SJSA1 (cell line): ENCODE data around the gene EHBP1. TPM values are rescaled to one million over a fixed set of nuclear protein-coding genes. Genes with fewer than 3 reads are reported as not detected.
"Not testable (repeated sequence)": the region's sequence is repeated elsewhere in the genome, so short reads cannot be mapped to it uniquely, and the experiment has no call there.

Experiments
- DNase-seq, 2 experiments: peaks; one replicate each; pipeline ENCODE4 v3.0.0-alpha.2; 2015 to 2020; ENCODE audit warnings: low spot score in 2 of 2, low read depth in 1 of 2
- H3K27ac ChIP-seq: fragments of 250-450 bp; sonication (Bioruptor Pico); 2 replicates; pipeline ENCODE4 v1.5.1; 2020; ENCODE audit warnings: mild to moderate bottlenecking, moderate library complexity
- H3K27me3 ChIP-seq: fragments of 250-450 bp; sonication (Bioruptor Pico); replicated peaks from 2 replicates; pipeline ENCODE4 v1.5.1; 2020; ENCODE audit warnings: mild to moderate bottlenecking, moderate library complexity
- H3K36me3 ChIP-seq: fragments of 250-450 bp; sonication (Bioruptor Pico); 2 replicates; pipeline ENCODE4 v1.5.1; 2020; ENCODE audit warnings: mild to moderate bottlenecking
- H3K4me1 ChIP-seq: fragments of 250-450 bp; sonication (Bioruptor Pico); replicated peaks from 2 replicates; pipeline ENCODE4 v1.6.1; 2021; ENCODE audit warnings: mild to moderate bottlenecking
- H3K4me3 ChIP-seq: fragments of 250-450 bp; sonication (Bioruptor Pico); 2 replicates; pipeline ENCODE4 v1.5.1; 2020; ENCODE audit warnings: mild to moderate bottlenecking
- H3K9me3 ChIP-seq: fragments of 250-450 bp; sonication (Bioruptor Pico); replicated peaks from 2 replicates; pipeline ENCODE4 v1.5.1; 2020; ENCODE audit warnings: mild to moderate bottlenecking
- total RNA-seq: library from RNA; depleted of rRNA; stranded (reverse); fragments of >200 nt; shearing (Covaris generic); gene quantifications from 2 replicates; pipeline ENCODE4 v1.2.3, GENCODE V29; 2014

Gene EHBP1
- total RNA-seq, 1 experiment from 2014 or later = 60.1 TPM

DNA sequence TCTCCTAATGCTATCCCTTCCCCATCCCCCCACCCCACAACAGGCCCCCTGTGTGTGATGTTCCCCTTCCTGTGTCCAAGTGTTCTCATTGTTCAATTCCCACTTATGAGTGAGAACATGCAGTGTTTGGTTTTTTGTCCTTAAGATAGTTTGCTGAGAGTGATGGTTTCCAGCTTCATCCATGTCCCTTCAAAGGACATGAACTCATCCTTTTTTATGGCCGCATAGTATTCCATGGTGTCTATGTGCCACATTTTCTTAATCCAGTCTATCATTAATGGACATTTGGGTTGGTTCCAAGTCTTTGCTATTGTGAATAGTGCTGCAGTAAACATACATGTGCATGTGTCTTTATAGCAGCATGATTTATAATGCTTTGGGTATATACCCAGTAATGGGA, 43.6 kb downstream of the EHBP1 start:
- H3K36me3 ChIP-seq, H3K4me3 ChIP-seq, DNase-seq, H3K27ac ChIP-seq, H3K4me1 ChIP-seq, H3K9me3 ChIP-seq, H3K27me3 ChIP-seq: not testable (repeated sequence)

- Histone ChIP-seq H3K36me3 (peaks cover 4% of the 10 kb centered on the region; the same call in 1 of the 2 replicates), H3K27me3 (no peaks in the 10 kb centered on the region), H3K9me3 (no peaks in the 10 kb centered on the region), H3K27ac (no peak overlapping the region), H3K4me1 (no peaks in the 10 kb centered on the region), H3K4me3 (no peak overlapping the region)
- DNase-seq = no peak
Observed at GRCh38 chr2:62757029-62757428, 51.5 kb downstream of the EHBP1 start.

DNA sequence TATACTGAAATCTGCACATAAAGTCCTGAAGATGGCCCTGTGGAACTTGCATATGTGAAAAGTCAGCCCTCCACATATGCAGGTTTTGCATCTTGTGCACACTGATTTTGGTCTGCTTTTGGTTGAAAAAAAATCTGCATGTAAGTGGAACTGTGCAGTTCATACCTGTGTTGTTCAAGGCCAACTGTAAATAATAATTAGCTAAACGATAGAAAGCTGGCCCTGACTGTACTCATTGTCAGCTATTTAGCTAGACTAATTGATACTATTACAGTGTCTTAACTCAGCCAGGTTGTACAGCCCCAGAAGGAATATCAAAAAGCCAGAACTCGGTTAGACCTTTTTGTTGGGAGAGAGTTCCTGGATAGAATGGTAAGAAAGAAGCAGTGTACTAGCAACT, 54.5 kb downstream of the EHBP1 start:
- Histone ChIP-seq H3K4me1 (no peaks in the 10 kb centered on the region), H3K4me3 (no peak overlapping the region), H3K9me3 (no peaks in the 10 kb centered on the region), H3K27ac (no peak overlapping the region), H3K36me3 (peaks cover 4% of the 10 kb centered on the region; the same call in 1 of the 2 replicates), H3K27me3 (no peaks in the 10 kb centered on the region)
- no peak for DNase-seq

DNA sequence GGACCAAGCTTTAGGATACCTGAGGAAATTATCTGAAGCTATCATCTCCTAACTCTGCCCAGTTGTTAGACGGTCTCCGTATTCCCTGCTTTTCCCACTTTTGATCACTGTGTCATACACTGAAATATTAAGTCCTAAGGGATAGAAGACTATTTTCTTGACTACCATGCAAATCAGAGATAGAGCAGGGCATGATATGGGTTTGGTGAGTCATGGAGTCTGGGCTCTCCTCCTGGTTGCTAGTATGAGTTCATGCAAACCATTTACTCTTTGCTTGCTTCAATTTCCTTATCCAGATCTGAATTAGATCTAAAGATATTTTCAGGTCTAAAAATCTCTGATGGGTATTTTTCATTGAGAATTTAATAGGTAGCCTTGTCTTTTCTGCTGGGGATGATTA, 55.0 kb downstream of the EHBP1 start:
- Histone ChIP-seq H3K4me3 (no peak overlapping the region), H3K36me3 (peaks cover 4% of the 10 kb centered on the region; the same call in 1 of the 2 replicates), H3K4me1 (no peaks in the 10 kb centered on the region), H3K9me3 (no peaks in the 10 kb centered on the region), H3K27me3 (no peaks in the 10 kb centered on the region), H3K27ac (no peak overlapping the region)
- no peak for DNase-seq

GRCh38 chr2:62765619-62766376, 60.3 kb downstream of the EHBP1 start:
- H3K36me3 ChIP-seq = peaks cover 8% of the 10 kb centered on the region
- no peaks in the 10 kb centered on the region for H3K27me3 ChIP-seq
- no peaks in the 10 kb centered on the region for H3K9me3 ChIP-seq
- no peak overlapping the region for H3K27ac ChIP-seq
- DNase-seq = no peak
- H3K4me1 ChIP-seq = no peaks in the 10 kb centered on the region
- H3K4me3 ChIP-seq = no peak overlapping the region

DNA sequence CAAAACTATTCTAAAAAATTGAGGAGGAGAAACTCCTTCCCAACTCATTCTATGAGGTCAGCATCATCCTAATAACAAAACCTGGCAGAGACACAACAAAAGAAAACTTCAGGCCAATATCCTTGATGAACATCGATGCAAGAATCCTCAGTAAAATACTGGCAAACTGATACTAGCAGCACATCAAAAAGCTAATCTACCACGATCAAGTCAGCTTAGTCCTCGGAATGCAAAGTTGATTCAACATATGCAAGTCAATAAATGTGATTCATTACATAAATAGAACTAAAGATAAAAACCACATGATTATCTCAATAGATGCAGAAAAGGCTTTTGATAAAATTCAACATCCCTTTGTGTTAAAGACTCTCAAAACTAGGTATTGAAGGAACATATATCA, 63.1 kb downstream of the EHBP1 start:
- peaks cover 8% of the 10 kb centered on the region for H3K36me3 ChIP-seq
- no peaks in the 10 kb centered on the region for H3K4me1 ChIP-seq
- no peak overlapping the region for H3K27ac ChIP-seq
- no peak overlapping the region for H3K4me3 ChIP-seq
- no peaks in the 10 kb centered on the region for H3K27me3 ChIP-seq
- H3K9me3 ChIP-seq = no peaks in the 10 kb centered on the region
- DNase-seq = no peak

DNA sequence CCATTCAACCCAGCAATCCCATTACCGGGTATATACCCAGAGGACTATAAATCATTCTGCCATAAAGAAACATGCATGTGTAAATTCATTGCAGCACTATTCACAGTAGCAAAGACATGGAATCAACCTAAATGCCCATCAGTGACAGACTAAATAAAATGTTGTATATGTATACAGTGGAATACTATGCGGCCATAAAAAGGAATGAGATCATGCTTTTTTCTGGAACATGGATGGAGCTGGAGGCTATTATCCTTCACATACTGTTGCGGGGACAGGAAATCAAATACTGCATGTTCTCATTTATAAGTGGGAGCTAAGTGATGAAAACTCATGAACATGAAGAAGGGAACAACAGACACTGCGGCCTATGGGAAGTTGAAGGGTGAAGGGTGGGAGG, 65.1 kb downstream of the EHBP1 start:
- H3K4me1 ChIP-seq = no peaks in the 10 kb centered on the region
- no peak overlapping the region for H3K4me3 ChIP-seq
- H3K27ac ChIP-seq = no peak overlapping the region
- no peaks in the 10 kb centered on the region for H3K27me3 ChIP-seq
- no peak for DNase-seq
- no peaks in the 10 kb centered on the region for H3K9me3 ChIP-seq
- peaks cover 8% of the 10 kb centered on the region for H3K36me3 ChIP-seq

GRCh38 chr2:62774555-62775366, 69.2 kb downstream of the EHBP1 start:
- Histone ChIP-seq H3K4me3 (no peak overlapping the region), H3K27ac (peak overlapping the region; percentile 17; the same call in 1 of the 2 replicates), H3K27me3 (no peaks in the 10 kb centered on the region), H3K36me3 (no peaks in the 10 kb centered on the region), H3K9me3 (no peaks in the 10 kb centered on the region), H3K4me1 (no peaks in the 10 kb centered on the region)
- peak in 1 of 2 experiments; percentile 48 for DNase-seq

DNA sequence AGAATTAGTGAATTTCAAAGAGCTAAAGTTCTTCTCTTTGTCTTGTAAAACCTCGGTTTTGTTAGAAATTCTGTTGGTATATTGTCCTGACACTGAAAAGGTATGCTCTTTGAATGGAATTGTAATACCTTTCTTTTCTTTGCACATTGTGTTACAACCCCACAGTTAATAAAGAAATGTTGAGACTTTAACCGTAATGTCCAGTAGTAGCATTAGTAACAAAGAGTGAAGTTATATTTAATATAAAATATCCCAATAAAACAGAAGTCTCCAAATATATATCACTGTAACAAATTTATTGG, 69.8 kb downstream of the EHBP1 start:
- no peak for DNase-seq
- H3K27me3 ChIP-seq = no peaks in the 10 kb centered on the region
- H3K4me3 ChIP-seq = no peak overlapping the region
- H3K4me1 ChIP-seq = no peaks in the 10 kb centered on the region
- no peaks in the 10 kb centered on the region for H3K36me3 ChIP-seq
- no peak overlapping the region for H3K27ac ChIP-seq
- H3K9me3 ChIP-seq = no peaks in the 10 kb centered on the region

DNA sequence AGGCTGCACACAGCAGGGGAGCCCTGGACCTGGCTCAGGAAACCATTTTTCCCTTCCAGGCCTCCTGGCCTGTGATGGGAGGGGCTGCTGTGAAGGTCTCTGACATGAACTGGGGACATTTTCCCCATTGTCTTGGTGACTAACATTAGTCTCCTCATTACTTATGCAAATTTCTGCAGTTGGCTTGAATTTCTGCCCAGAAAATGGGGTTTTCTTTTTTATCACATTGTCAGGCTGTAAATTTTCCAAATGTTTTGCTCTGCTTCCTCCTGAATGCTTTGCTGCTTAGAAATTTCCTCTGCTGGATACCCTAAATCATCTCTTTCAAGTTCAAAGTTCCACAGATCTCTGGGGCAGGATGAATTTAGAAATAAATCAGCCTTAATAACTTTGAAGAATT, 78.2 kb downstream of the EHBP1 start:
- Histone ChIP-seq H3K9me3 (no peaks in the 10 kb centered on the region), H3K4me1 (peaks cover 4% of the 10 kb centered on the region; the same call in 1 of the 2 replicates), H3K27ac (no peak overlapping the region), H3K27me3 (no peaks in the 10 kb centered on the region), H3K36me3 (no peaks in the 10 kb centered on the region), H3K4me3 (no peak overlapping the region)
- DNase-seq = no peak

DNA sequence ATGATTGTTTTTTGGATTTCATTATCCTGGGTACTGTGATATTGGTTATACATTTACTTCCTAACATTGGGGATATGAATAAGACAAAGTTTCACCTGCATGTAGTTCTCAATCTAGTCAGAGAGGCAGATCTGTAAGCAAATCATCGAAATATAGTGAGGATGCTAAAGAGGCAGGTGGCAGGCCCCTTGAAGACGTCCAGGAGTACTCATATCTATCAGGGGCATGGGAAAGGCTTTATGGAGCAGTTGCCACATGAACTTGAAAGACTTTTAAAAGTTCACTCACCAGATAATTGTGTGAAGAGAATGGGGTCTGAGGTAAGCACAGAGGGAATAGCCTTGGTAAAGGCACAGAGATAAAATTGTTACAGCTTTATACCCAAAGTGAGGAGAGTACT, 78.8 kb downstream of the EHBP1 start:
- Histone ChIP-seq H3K4me1 (peaks cover 4% of the 10 kb centered on the region; the same call in 1 of the 2 replicates), H3K27me3 (no peaks in the 10 kb centered on the region), H3K4me3 (no peak overlapping the region), H3K9me3 (no peaks in the 10 kb centered on the region), H3K36me3 (no peaks in the 10 kb centered on the region), H3K27ac (no peak overlapping the region)
- DNase-seq = no peak

- Histone ChIP-seq H3K36me3 (no peaks in the 10 kb centered on the region), H3K4me1 (peaks cover 4% of the 10 kb centered on the region; the same call in 1 of the 2 replicates), H3K9me3 (no peaks in the 10 kb centered on the region), H3K27ac (no peak overlapping the region), H3K4me3 (no peak overlapping the region), H3K27me3 (no peaks in the 10 kb centered on the region)
- peak in 1 of 2 experiments; percentile 32 for DNase-seq
Observed at GRCh38 chr2:62785216-62785615, 79.7 kb downstream of the EHBP1 start.

GRCh38 chr2:62785810-62786597, 80.5 kb downstream of the EHBP1 start:
- no peak for DNase-seq
- Histone ChIP-seq H3K36me3 (no peaks in the 10 kb centered on the region), H3K27me3 (no peaks in the 10 kb centered on the region), H3K4me1 (peaks cover 4% of the 10 kb centered on the region; the same call in 1 of the 2 replicates), H3K4me3 (no peak overlapping the region), H3K9me3 (no peaks in the 10 kb centered on the region), H3K27ac (no peak overlapping the region)

- Histone ChIP-seq H3K4me1 (peaks cover 4% of the 10 kb centered on the region; the same call in 1 of the 2 replicates), H3K9me3 (no peaks in the 10 kb centered on the region), H3K4me3 (no peak overlapping the region), H3K27me3 (no peaks in the 10 kb centered on the region), H3K27ac (no peak overlapping the region), H3K36me3 (no peaks in the 10 kb centered on the region)
- DNase-seq = no peak
Observed at GRCh38 chr2:62787386-62787785, 81.9 kb downstream of the EHBP1 start.
